ENCODE results near the gene EPB41L5.

EPB41L5 gene

GRCh38 chr2:120105360-120105759, 92.5 kb downstream of the EPB41L5 start:
- H3K4me3 ChIP-seq (ENCODE audit: low read depth, low read length) = no peak overlapping the region
- no peak overlapping the region for H3K4me2 ChIP-seq (ENCODE audit: low read length)
- H3K4me1 ChIP-seq = no peaks in the 10 kb centered on the region
- no peaks in the 10 kb centered on the region for H3K36me3 ChIP-seq (ENCODE audit: control insufficient read depth, insufficient read depth, low read length)
- no peak overlapping the region for H3K9ac ChIP-seq
- H3K9me3 ChIP-seq (ENCODE audit: control insufficient read depth, low read length) = no peaks in the 10 kb centered on the region
- no peaks in the 10 kb centered on the region for H3K27me3 ChIP-seq (ENCODE audit: control insufficient read depth, insufficient read depth, low read length)
- H2AFZ ChIP-seq = no peak overlapping the region
- no peaks in the 10 kb centered on the region for H3K79me2 ChIP-seq
- no peak for TF ChIP-seq CTCF (IDR thresholded peaks at IDR 0.05)
- no peak overlapping the region for H3K27ac ChIP-seq

- peak overlapping the region; percentile 29 for H3K4me2 ChIP-seq (ENCODE audit: low read length)
- TF ChIP-seq CTCF (IDR thresholded peaks at IDR 0.05) = no peak
- no peak overlapping the region for H3K27ac ChIP-seq
- H3K4me3 ChIP-seq (ENCODE audit: low read depth, low read length) = no peak overlapping the region
- H3K9ac ChIP-seq = no peak overlapping the region
- H2AFZ ChIP-seq = no peak overlapping the region
- no peaks in the 10 kb centered on the region for H3K9me3 ChIP-seq (ENCODE audit: control insufficient read depth, low read length)
- no peaks in the 10 kb centered on the region for H3K36me3 ChIP-seq (ENCODE audit: control insufficient read depth, insufficient read depth, low read length)
- no peaks in the 10 kb centered on the region for H3K27me3 ChIP-seq (ENCODE audit: control insufficient read depth, insufficient read depth, low read length)
- H3K4me1 ChIP-seq = no peaks in the 10 kb centered on the region
- H3K79me2 ChIP-seq = no peaks in the 10 kb centered on the region
Measured at GRCh38 chr2:120108049-120108448, 95.2 kb downstream of the EPB41L5 start.

GRCh38 chr2:120108749-120109148, 95.9 kb downstream of the EPB41L5 start:
- Histone ChIP-seq H3K4me1 (no peaks in the 10 kb centered on the region), H3K79me2 (no peaks in the 10 kb centered on the region), H3K4me3 (ENCODE audit: low read depth, low read length) (no peak overlapping the region), H3K27me3 (ENCODE audit: control insufficient read depth, insufficient read depth, low read length) (no peaks in the 10 kb centered on the region), H3K9me3 (ENCODE audit: control insufficient read depth, low read length) (no peaks in the 10 kb centered on the region), H3K27ac (no peak overlapping the region), H3K36me3 (ENCODE audit: control insufficient read depth, insufficient read depth, low read length) (no peaks in the 10 kb centered on the region), H3K4me2 (ENCODE audit: low read length) (no peak overlapping the region), H2AFZ (no peak overlapping the region), H3K9ac (no peak overlapping the region)
- TF ChIP-seq CTCF (IDR thresholded peaks at IDR 0.05) = no peak

GRCh38 chr2:120109186-120110061, 96.5 kb downstream of the EPB41L5 start:
- Histone ChIP-seq H2AFZ (no peak overlapping the region), H3K9me3 (ENCODE audit: control insufficient read depth, low read length) (no peaks in the 10 kb centered on the region), H3K9ac (no peak overlapping the region), H3K4me2 (ENCODE audit: low read length) (no peak overlapping the region), H3K36me3 (ENCODE audit: control insufficient read depth, insufficient read depth, low read length) (no peaks in the 10 kb centered on the region), H3K27ac (no peak overlapping the region), H3K4me3 (ENCODE audit: low read depth, low read length) (no peak overlapping the region), H3K4me1 (no peaks in the 10 kb centered on the region), H3K79me2 (no peaks in the 10 kb centered on the region), H3K27me3 (ENCODE audit: control insufficient read depth, insufficient read depth, low read length) (no peaks in the 10 kb centered on the region)
- peak; percentile 49 for TF ChIP-seq CTCF (IDR thresholded peaks at IDR 0.05)

- Histone ChIP-seq H3K79me2 (no peaks in the 10 kb centered on the region), H3K9me3 (ENCODE audit: control insufficient read depth, low read length) (no peaks in the 10 kb centered on the region), H3K27ac (no peak overlapping the region)
Measured at GRCh38 chr2:120110062-120110362, 97.1 kb downstream of the EPB41L5 start.

More at GRCh38 chr2:120110062-120110362, 97.1 kb downstream of the EPB41L5 start:
- Histone ChIP-seq H3K27me3 (ENCODE audit: control insufficient read depth, insufficient read depth, low read length) (no peaks in the 10 kb centered on the region), H3K4me3 (ENCODE audit: low read depth, low read length) (no peak overlapping the region), H3K4me2 (ENCODE audit: low read length) (no peak overlapping the region), H3K4me1 (no peaks in the 10 kb centered on the region), H2AFZ (no peak overlapping the region), H3K9ac (no peak overlapping the region), H3K36me3 (ENCODE audit: control insufficient read depth, insufficient read depth, low read length) (no peaks in the 10 kb centered on the region)
- no peak for TF ChIP-seq CTCF (IDR thresholded peaks at IDR 0.05)
